22Rv1 (cell line): ENCODE results near the gene TCP11.
"Not testable (repeated sequence)": the region's sequence is repeated elsewhere in the genome, so short reads cannot be mapped to it uniquely, and the experiment has no call there.

Source experiments
- H3K27ac ChIP-seq: fragments of 450-650 bp; 2 replicates; pipeline ENCODE4 v1.5.1; 2017
- ZFX ChIP-seq: fragments of 450-650 bp; IDR thresholded peaks from 2 replicates; pipeline ENCODE4 v1.6.1; 2017; ENCODE audit warnings: antibody characterized with exemption, borderline replicate concordance
- TF ChIP-seq, protein P1 (sequence below): fragments of 450-650 bp; IDR thresholded peaks from 2 replicates; pipeline ENCODE4 v1.5.1; 2017; ENCODE audit warnings: mild to moderate bottlenecking

TCP11 gene

DNA sequence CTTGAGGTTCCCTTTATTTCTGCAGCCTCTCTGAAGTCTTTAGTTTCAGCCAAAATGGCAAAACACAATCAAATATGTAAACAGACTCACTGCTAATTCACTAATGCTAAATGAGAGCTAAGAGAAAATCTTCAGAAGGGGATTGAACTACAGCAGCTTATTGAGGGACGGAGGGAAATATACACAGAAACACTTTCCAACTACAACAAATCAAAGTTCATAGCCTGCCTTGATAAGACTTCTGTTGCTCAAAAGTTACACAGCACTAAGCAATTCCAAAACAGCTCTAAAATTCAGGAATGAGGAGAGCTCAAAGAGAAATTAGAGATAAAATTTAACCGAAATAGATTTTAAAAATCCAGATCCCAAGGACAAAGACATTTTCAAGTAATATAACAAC, 1.7 kb downstream of the TCP11 start:
- TF ChIP-seq, protein P1, sequence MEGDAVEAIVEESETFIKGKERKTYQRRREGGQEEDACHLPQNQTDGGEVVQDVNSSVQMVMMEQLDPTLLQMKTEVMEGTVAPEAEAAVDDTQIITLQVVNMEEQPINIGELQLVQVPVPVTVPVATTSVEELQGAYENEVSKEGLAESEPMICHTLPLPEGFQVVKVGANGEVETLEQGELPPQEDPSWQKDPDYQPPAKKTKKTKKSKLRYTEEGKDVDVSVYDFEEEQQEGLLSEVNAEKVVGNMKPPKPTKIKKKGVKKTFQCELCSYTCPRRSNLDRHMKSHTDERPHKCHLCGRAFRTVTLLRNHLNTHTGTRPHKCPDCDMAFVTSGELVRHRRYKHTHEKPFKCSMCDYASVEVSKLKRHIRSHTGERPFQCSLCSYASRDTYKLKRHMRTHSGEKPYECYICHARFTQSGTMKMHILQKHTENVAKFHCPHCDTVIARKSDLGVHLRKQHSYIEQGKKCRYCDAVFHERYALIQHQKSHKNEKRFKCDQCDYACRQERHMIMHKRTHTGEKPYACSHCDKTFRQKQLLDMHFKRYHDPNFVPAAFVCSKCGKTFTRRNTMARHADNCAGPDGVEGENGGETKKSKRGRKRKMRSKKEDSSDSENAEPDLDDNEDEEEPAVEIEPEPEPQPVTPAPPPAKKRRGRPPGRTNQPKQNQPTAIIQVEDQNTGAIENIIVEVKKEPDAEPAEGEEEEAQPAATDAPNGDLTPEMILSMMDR: no peak
- TF ChIP-seq ZFX: no peak
- H3K27ac ChIP-seq: no peak overlapping the region

GRCh38 chr6:35138191-35138590, 2.9 kb downstream of the TCP11 start:
- not testable (repeated sequence) for H3K27ac ChIP-seq

DNA sequence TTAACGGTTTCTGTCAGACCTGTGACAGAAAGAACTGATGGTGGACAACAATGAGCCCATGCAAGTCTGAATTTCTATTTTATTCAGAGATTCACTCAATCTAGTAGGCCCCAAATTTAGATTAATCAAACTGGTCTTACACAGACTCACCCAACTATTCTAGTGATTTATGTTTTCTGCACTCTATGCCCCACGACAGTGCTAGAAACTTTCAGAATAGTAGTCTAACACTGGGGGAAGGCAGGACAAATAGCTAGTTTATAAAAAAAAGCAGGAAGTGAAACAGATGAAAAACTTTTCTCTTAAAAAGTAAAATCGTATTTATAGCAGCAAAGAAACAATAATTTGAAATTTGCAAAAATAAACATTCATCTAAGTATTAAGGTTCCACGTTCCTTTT, 5.0 kb downstream of the TCP11 start:
- no peak overlapping the region for H3K27ac ChIP-seq
- TF ChIP-seq ZFX: no peak
- TF ChIP-seq, protein P1: no peak

DNA sequence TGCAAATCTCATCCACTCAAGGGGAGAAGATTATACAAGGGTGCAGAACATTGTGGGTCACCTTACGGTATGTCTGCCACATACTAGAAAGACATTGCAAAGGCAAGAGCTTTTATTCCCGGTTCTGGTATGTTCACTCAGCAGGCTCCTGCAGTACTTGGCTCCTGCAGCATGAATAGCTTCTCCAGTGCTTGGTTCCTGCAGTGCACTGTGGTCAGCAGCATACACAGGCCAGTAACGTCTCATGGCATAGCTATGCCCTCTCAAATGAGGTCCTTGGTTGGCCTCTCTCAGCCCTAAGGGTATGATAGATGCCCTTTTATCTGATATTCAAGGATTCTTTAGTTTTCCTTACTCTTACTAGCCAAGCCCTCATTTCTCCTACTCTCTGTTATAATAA, 12.6 kb downstream of the TCP11 start:
- no peak overlapping the region for H3K27ac ChIP-seq
- TF ChIP-seq ZFX: no peak

GRCh38 chr6:35128042-35128441, 13.1 kb downstream of the TCP11 start:
- TF ChIP-seq ZFX: no peak
- TF ChIP-seq, protein P1: no peak

DNA sequence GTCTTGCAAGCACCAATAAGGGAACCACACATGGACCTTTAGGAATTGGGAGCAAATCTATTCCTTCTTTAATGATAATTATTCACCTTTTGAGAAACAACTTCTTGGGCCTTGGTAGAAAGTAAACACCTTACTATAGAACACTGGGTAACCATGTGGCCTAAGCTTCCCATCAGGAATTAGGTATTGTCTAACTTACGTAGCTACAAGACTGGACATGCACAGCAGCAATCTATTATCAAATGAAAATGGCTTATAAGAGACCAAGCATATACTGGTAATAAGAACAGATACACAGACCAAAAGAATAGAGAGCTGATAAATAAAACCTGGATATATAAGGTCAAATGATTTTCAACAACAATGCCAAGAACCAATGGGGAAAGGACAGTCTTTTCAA, 16.8 kb downstream of the TCP11 start:
- no peak overlapping the region for H3K27ac ChIP-seq
- no peak for TF ChIP-seq ZFX
- TF ChIP-seq, protein P1: no peak

More at GRCh38 chr6:35128042-35128441, 13.1 kb downstream of the TCP11 start:
- no peak overlapping the region for H3K27ac ChIP-seq

DNA sequence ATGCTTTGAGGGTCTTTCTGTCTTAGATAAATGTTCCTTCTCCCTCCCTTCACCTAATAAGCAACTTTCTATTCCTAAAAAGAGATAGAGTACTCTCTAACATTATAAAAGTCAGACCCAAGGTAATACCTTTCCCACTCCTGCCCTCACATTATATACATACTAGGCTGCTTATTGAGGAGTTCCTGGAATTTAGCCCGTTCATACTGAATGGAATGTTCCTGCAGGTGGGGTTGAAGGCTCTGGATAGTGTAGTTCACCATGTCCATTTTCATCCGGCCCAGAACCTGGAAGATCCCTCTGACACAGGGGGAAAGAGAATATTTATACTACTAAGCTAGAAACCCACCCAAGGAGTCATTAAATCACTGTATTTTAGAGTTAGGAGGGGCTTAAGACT, 20.4 kb downstream of the TCP11 start:
- H3K27ac ChIP-seq: no peak overlapping the region
- TF ChIP-seq, protein P1: no peak
- no peak for TF ChIP-seq ZFX

DNA sequence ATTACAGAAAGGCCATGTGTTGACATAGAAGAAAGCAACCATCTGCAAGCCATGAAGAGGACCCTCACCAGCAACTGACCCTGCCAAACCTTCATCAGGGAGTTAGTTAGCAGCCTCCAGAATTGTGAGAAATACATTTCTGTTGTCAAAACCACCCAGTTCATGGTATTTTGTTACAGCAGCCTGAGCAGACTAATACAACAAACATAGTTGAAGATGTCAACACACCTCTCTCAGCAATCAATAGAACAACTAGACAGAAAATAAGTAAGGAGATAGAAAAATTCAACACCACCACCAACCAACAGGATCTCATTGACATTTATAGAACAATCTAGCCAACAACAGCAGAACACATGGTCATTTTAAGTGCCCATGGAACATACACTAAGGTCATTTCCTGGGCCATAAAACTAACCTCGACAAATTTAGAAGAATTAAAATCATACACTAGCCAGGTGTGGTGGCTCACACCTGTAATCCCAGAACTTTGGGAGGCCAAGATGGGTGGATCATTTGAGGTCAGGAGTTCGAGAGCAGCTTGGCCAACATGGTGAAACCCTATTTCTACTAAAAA, 32.7 kb downstream of the TCP11 start:
- no peak overlapping the region for H3K27ac ChIP-seq
- TF ChIP-seq ZFX: no peak
- TF ChIP-seq, protein P1: no peak

- not testable (repeated sequence) for H3K27ac ChIP-seq
These were observed 33.4 kb downstream of the TCP11 start for GRCh38 chr6:35107761-35108160.

DNA sequence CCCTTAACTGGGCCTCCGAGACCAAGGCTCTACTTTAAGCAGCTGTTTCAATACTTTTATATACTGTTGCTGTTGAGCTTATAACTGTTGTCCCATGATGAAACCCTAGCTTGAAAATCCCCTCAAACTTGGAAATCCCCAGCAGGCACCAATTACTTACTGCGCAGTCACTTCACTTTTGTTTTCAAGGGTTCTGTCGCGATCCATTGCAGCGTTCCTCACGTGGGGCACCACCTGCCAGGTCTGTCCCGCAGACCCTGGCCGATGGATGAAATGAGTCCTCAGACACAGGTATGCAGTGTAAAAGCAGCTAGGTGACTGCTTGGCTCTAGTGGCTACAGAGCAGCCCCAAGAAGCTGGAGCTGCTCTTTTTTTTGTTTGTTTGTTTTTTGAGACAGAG, 33.9 kb downstream of the TCP11 start:
- not testable (repeated sequence) for H3K27ac ChIP-seq

DNA sequence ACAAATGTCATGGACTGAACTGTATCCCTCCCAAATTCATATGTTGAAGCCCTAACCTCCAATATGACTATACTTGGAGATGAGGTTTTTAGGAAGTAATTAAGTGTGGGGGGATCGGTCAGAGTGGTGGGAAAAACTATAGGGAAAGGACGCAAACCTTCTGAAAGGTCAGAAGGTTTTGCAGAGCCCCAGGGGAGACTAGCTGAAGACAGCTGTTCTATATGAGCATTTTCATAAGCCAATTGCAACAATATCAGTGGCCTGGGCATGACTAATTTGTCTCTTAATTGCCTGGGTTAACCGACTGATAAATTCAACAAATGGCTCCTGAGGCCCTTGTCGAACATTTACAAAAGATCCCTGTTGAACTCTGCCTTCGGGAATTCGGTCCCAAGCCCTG, 35.1 kb downstream of the TCP11 start:
- not testable (repeated sequence) for H3K27ac ChIP-seq
